Smooth muscle cell (in vitro differentiated cells): ENCODE measurements around the gene LSAMP. TPM values are rescaled to one million over a fixed set of nuclear protein-coding genes. Genes with fewer than 3 reads are reported as not detected.
A peak's percentile ranks its signal among the peaks of the same experiment; 100 is the strongest.

Experiments used
- DNase-seq: peaks from one replicate; lab custom pipeline; 2025; ENCODE audit not compliant: unreplicated experiment; lab: John Stamatoyannopoulos, UW
- H2AFZ ChIP-seq: fragments of 200-600 bp; sonication (generic); 2 replicates; pipeline ENCODE4 v1.6.0; 2016; ENCODE audit warnings: antibody characterized with exemption, low read depth, mild to moderate bottlenecking
- H3F3A ChIP-seq: fragments of 200-600 bp; sonication (generic); 2 replicates; pipeline ENCODE4 v1.6.0; 2017; ENCODE audit warnings: antibody characterized with exemption, low read depth
- H3K27ac ChIP-seq: fragments of 200-600 bp; sonication (generic); 2 replicates; pipeline ENCODE4 v1.5.1; 2016; ENCODE audit warnings: low read depth, mild to moderate bottlenecking
- H3K27me3 ChIP-seq: fragments of 200-600 bp; sonication (generic); 2 replicates; pipeline ENCODE4 v1.6.1; 2016; ENCODE audit warnings: low read depth, mild to moderate bottlenecking
- H3K36me3 ChIP-seq: fragments of 200-600 bp; sonication (generic); 2 replicates; pipeline ENCODE4 v1.5.1; 2016; ENCODE audit warnings: low read depth
- H3K4me1 ChIP-seq: fragments of 200-600 bp; sonication (generic); 2 replicates; pipeline ENCODE4 v1.5.1; 2016; ENCODE audit warnings: low read depth
- H3K4me2 ChIP-seq: fragments of 200-600 bp; sonication (generic); 2 replicates; pipeline ENCODE4 v1.6.0; 2016; ENCODE audit warnings: mild to moderate bottlenecking
- H3K4me3 ChIP-seq: fragments of 200-600 bp; sonication (generic); 2 replicates; pipeline ENCODE4 v1.5.1; 2016; ENCODE audit warnings: mild to moderate bottlenecking
- H3K79me2 ChIP-seq: fragments of 200-600 bp; sonication (generic); 2 replicates; pipeline ENCODE4 v1.6.0; 2016; ENCODE audit warnings: low read depth, mild to moderate bottlenecking
- H3K9ac ChIP-seq: fragments of 200-600 bp; sonication (generic); 2 replicates; pipeline ENCODE4 v1.6.0; 2016; ENCODE audit warnings: low read depth
- H3K9me3 ChIP-seq: fragments of 200-600 bp; sonication (generic); replicated peaks from 2 replicates; pipeline ENCODE4 v1.5.1; 2016; ENCODE audit warnings: low read depth
- H4K20me1 ChIP-seq: fragments of 200-600 bp; sonication (generic); 2 replicates; pipeline ENCODE4 v1.6.0; 2016; ENCODE audit warnings: low read depth
- WGBS: methylation state at CpG from one replicate; pipeline ENCODE4 v1.1.7; 2016; ENCODE audit warnings: low lambda C conversion rate; 5-methylcytosine and 5-hydroxymethylcytosine counted together
- polyA plus RNA-seq: library from polyadenylated mRNA; unstranded; fragments of >200 nt; fragmentation: Nextera tagmentation; extraction: Ambion mirVana; gene quantifications from 2 replicates; pipeline ENCODE4 v1.2.1, GENCODE V29; 2016
- total RNA-seq: library from RNA; depleted of rRNA; stranded (reverse); fragments of >200 nt; gene quantifications from 2 replicates; pipeline ENCODE4 v1.2.3, GENCODE V29; 2014
- TF ChIP-seq, protein P1 (sequence below): fragments of 200-600 bp; sonication (generic); IDR thresholded peaks from 2 replicates; pipeline ENCODE4 v1.5.1; 2017; ENCODE audit warnings: borderline replicate concordance, mild to moderate bottlenecking, antibody characterized with exemption; ENCODE audit not compliant: insufficient read depth, poor library complexity, severe bottlenecking

The LSAMP gene
- total and polyA plus RNA-seq, 2 experiments from 2014 or later = 11.2 to 13.6 TPM

DNA sequence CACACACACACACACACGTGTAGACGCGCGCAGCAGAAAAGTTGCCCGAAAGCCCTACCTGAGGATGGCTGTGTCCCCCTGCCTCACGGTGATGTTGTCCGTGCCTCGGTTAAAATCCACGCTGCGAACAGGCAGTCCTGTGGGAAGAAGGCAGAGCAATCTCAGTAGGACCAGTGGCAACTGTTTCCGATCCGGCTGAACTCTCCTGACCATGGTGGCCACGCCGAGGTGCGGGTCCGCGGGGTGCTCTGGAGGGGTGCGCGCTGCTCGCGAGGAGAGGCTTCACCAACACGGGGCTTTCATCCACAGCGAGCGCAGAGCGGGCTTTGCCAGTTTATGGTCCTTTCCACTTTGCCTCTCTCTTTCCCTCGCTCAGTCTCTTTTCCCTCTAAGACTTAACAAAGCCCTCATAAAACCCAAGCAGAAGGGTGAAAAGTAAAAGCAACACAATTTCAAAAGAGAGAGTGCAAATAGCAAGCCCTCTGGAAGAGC is 422 bp downstream of the LSAMP start:
- TF ChIP-seq, protein P1, sequence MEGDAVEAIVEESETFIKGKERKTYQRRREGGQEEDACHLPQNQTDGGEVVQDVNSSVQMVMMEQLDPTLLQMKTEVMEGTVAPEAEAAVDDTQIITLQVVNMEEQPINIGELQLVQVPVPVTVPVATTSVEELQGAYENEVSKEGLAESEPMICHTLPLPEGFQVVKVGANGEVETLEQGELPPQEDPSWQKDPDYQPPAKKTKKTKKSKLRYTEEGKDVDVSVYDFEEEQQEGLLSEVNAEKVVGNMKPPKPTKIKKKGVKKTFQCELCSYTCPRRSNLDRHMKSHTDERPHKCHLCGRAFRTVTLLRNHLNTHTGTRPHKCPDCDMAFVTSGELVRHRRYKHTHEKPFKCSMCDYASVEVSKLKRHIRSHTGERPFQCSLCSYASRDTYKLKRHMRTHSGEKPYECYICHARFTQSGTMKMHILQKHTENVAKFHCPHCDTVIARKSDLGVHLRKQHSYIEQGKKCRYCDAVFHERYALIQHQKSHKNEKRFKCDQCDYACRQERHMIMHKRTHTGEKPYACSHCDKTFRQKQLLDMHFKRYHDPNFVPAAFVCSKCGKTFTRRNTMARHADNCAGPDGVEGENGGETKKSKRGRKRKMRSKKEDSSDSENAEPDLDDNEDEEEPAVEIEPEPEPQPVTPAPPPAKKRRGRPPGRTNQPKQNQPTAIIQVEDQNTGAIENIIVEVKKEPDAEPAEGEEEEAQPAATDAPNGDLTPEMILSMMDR = no peak
- Histone ChIP-seq H3K27ac (no peak overlapping the region), H4K20me1 (no peaks in the 10 kb centered on the region), H3K79me2 (peaks cover under 1% of the 10 kb centered on the region), H3K36me3 (no peaks in the 10 kb centered on the region), H3K9ac (peak overlapping the region; percentile 52), H3K27me3 (no peaks in the 10 kb centered on the region), H3F3A (no peaks in the 10 kb centered on the region), H3K4me2 (peak overlapping the region; percentile 90), H2AFZ (peak overlapping the region; percentile 96), H3K9me3 (no peaks in the 10 kb centered on the region), H3K4me1 (peaks cover 31% of the 10 kb centered on the region), H3K4me3 (peak overlapping the region; percentile 67)
- DNase-seq = peak; percentile 22
- WGBS = 3% methylated on average over 26 of the region's 26 CpGs

DNA sequence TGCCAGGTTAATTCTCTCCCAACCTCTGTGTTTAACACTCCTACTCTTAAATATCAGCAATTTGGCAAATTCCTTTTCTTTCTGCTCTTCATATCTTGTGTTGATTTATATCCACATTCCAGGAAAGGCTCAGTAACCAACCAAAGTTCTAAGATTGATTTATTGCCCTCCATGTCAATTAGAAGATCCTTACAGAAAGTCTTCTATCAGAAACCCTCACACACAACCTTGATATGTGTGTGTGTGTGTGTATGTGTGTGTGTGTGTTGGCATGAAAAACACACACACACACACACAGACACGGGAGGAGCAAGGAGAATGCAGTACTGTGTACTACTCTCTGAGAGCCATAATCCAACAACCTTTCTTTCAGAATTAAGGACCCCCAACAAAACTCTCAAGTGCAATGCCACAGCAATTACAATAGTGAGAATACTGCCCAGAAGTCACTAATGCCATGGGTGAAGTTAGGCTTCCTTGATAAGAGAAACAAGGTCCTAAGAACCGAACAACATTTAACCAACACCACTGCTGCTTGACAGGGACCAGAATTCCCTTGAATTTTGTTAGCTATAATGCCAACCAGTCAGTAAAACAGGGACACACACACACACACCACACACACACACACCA is 1.1 kb downstream of the LSAMP start:
- H3K9ac ChIP-seq = peak overlapping the region; percentile 52

DNA sequence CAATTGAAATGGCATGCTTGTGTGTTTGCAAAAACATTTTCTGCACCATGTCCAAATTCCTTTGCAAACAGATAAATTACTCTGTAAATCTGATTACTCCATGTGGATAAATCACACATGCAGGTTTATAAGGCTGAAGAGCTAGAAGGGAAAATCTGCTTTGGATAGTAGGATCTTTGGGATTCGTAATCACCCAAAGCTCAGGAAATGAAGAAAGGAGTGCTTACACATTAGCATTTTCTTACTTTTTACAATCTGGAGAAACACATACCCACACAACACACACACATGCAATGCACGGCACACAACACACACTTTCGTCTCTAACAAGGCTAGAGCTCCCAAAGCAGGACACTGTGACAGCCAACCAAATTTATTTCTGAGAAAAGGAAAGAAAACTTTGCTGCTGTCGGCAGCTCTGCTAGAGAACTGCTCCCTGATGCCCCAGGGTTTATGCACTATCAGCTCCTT is 2.1 kb downstream of the LSAMP start:
- no peaks in the 10 kb centered on the region for H4K20me1 ChIP-seq
- no peaks in the 10 kb centered on the region for H3K27me3 ChIP-seq
- peak overlapping the region; percentile 21 for H3K27ac ChIP-seq
- H3K9me3 ChIP-seq = no peaks in the 10 kb centered on the region
- 11% methylated on average over 4 of the region's 4 CpGs for WGBS
- H3K36me3 ChIP-seq = no peaks in the 10 kb centered on the region
- H3K4me2 ChIP-seq = peak overlapping the region; percentile 90
- H3K4me3 ChIP-seq = peak overlapping the region; percentile 67
- TF ChIP-seq, protein P1 = no peak
- H3K4me1 ChIP-seq = peaks cover 31% of the 10 kb centered on the region
- peak overlapping the region; percentile 56 for H2AFZ ChIP-seq
- peaks cover 6% of the 10 kb centered on the region for H3K79me2 ChIP-seq
- H3K9ac ChIP-seq = no peak overlapping the region
- DNase-seq = no peak
- H3F3A ChIP-seq = no peaks in the 10 kb centered on the region

More for the DNA sequence above, 1.1 kb downstream of the LSAMP start:
- Histone ChIP-seq H3F3A (no peaks in the 10 kb centered on the region), H3K79me2 (peaks cover 6% of the 10 kb centered on the region), H3K9me3 (no peaks in the 10 kb centered on the region), H3K27ac (no peak overlapping the region), H2AFZ (peak overlapping the region; percentile 96), H3K36me3 (no peaks in the 10 kb centered on the region), H4K20me1 (no peaks in the 10 kb centered on the region), H3K4me2 (peak overlapping the region; percentile 90), H3K4me3 (peak overlapping the region; percentile 67), H3K4me1 (peaks cover 31% of the 10 kb centered on the region), H3K27me3 (no peaks in the 10 kb centered on the region)
- 25% methylated on average over 2 of the region's 2 CpGs for WGBS
- TF ChIP-seq, protein P1 = no peak
- DNase-seq = no peak
